K562 (cell line): ENCODE data around the gene EDA. TPM values are rescaled to one million over a fixed set of nuclear protein-coding genes. Genes with fewer than 3 reads are reported as not detected.

ENCODE experiments used
- ATAC-seq: fragments of 200-7000 bp; cut with Tn5 transposase; 3 replicates; pipeline ENCODE4 v1.9.1; 2020; ENCODE audit warnings: moderate library complexity
- BruUV-seq: library from RNA; stranded (reverse); fragments of 400-500 nt; replicated peaks from 2 replicates; lab custom pipeline; 2021; lab: Mats Ljungman, UMichigan
- CTCF ChIA-PET: fragments of 300-600 bp; formaldehyde crosslinking; extraction: SDS; loops from one replicate; lab custom pipeline; 2021; ENCODE audit warnings: low intra/inter-chr PET ratio; lab: Yijun Ruan, JAX
- POLR2A ChIA-PET: fragments of 300-600, 350-650 bp; sonication (Branson Sonifier 250); formaldehyde crosslinking; extraction: SDS; loops from one replicate; lab custom pipeline; 2021; ENCODE audit warnings: antibody characterized with exemption, inconsistent platforms; lab: Yijun Ruan, JAX
- DNase-seq, 4 experiments: peaks; one replicate each; pipeline versions ENCODE4 v3.0.0 to v3.0.0-alpha.2; 2011 to 2018; ENCODE audit warnings: low spot score in 3 of 4, mixed read lengths in 3 of 4; ENCODE audit errors: extremely low read depth in 1 of 4
- FAIRE-seq: peaks from 2 replicates; lab custom pipeline; 2011; peaks lifted over from hg19 to GRCh38; lab: Jason Lieb, UNC
- H2AFZ ChIP-seq: 2 replicates; pipeline ENCODE4 v1.6.0; 2011; ENCODE audit warnings: low read depth, low read length, control low read depth, inconsistent platforms
- H3K27ac ChIP-seq: fragments of 200-600 bp; 3 replicates; pipeline ENCODE4 v1.8.0; 2011; ENCODE audit warnings: low read depth, mild to moderate bottlenecking, control low read depth, inconsistent platforms, low read length, moderate library complexity, mixed read lengths; ENCODE audit errors: extremely low read depth
- H3K27me3 ChIP-seq, 2 experiments: fragments of 300-600 bp in 1 of 2; 2 replicates in 1 of 2; 3 replicates in 1 of 2; pipeline versions ENCODE4 v1.6.0 to v1.8.0; 2011; ENCODE audit warnings: inconsistent platforms in 2 of 2, low read length in 2 of 2, mild to moderate bottlenecking in 1 of 2, mixed read lengths in 1 of 2, moderate library complexity in 1 of 2; ENCODE audit not compliant: control insufficient read depth in 2 of 2, insufficient read depth in 2 of 2
- H3K36me3 ChIP-seq: fragments of 300-600 bp; 3 replicates; pipeline ENCODE4 v1.8.0; 2011; ENCODE audit warnings: mild to moderate bottlenecking, low read length, inconsistent platforms; ENCODE audit not compliant: control insufficient read depth, insufficient read depth
- H3K4me1 ChIP-seq, 2 experiments: fragments of 200-600 bp in 1 of 2; replicated peaks in 1 of 2; 2 replicates in 1 of 2; 3 replicates in 1 of 2; pipeline versions ENCODE4 v1.5.1 to v1.8.0; 2011; ENCODE audit warnings: inconsistent platforms in 2 of 2, low read length in 2 of 2, mild to moderate bottlenecking in 1 of 2, mixed read lengths in 1 of 2, moderate library complexity in 1 of 2; ENCODE audit not compliant: control insufficient read depth in 2 of 2, insufficient read depth in 2 of 2
- H3K4me2 ChIP-seq: 2 replicates; pipeline ENCODE4 v1.6.1; 2011; ENCODE audit warnings: low read length, control low read depth, inconsistent platforms, mixed read lengths; ENCODE audit not compliant: insufficient read depth
- H3K4me3 ChIP-seq: fragments of 200-600 bp; sonication (generic), shearing (Covaris generic); 2 replicates; pipeline ENCODE4 v1.5.1; 2016; ENCODE audit warnings: control low read depth, inconsistent platforms
- H3K79me2 ChIP-seq: fragments of 200-600 bp; 3 replicates; pipeline ENCODE4 v1.8.0; 2011; ENCODE audit warnings: low read length, inconsistent platforms; ENCODE audit not compliant: control insufficient read depth, insufficient read depth
- H3K9ac ChIP-seq, 2 experiments: 2 replicates each; pipeline versions ENCODE4 v1.6.0 to v1.6.1; 2011; ENCODE audit warnings: low read depth in 2 of 2, low read length in 2 of 2, control low read depth in 1 of 2, inconsistent platforms in 1 of 2, mild to moderate bottlenecking in 1 of 2, mixed read lengths in 1 of 2; ENCODE audit not compliant: insufficient read depth in 1 of 2
- H3K9me1 ChIP-seq: one replicate; pipeline ENCODE4 v1.6.0; 2011; ENCODE audit warnings: inconsistent platforms, mild to moderate bottlenecking, low read length, moderate library complexity; ENCODE audit not compliant: control insufficient read depth, insufficient read depth
- H3K9me3 ChIP-seq: replicated peaks from 2 replicates; pipeline ENCODE4 v1.5.1; 2011; ENCODE audit warnings: low read depth, low read length, inconsistent platforms; ENCODE audit not compliant: control insufficient read depth, insufficient read depth
- H4K20me1 ChIP-seq: replicated peaks from 2 replicates; pipeline ENCODE4 v1.6.1; 2011; ENCODE audit warnings: low read length, inconsistent platforms, mixed read lengths; ENCODE audit not compliant: control insufficient read depth, insufficient read depth
- ADNP ChIP-seq: fragments of 200-800 bp; sonication (Bioruptor generic); IDR thresholded peaks from 2 replicates; pipeline ENCODE4 v1.6.1; 2016; ENCODE audit warnings: missing genetic modification characterization, missing compliant biosample characterization
- CTCFL ChIP-seq: IDR thresholded peaks from 2 replicates; pipeline ENCODE4 v1.6.1; 2011; ENCODE audit warnings: borderline replicate concordance, low read depth, mild to moderate bottlenecking, moderate library complexity, low read length; ENCODE audit not compliant: insufficient read depth, poor library complexity, severe bottlenecking
- FOXA3 ChIP-seq, 2 experiments: fragments of 450-650 bp in 1 of 2; sonication (generic) in 1 of 2; formaldehyde crosslinking; IDR thresholded peaks in 1 of 2; conservative IDR thresholded peaks in 1 of 2; 2 replicates each; pipeline versions ENCODE4 v1.4.0 to v1.8.0; 2020 to 2022; ENCODE audit warnings: mild to moderate bottlenecking in 2 of 2, missing genetic modification reagents in 1 of 2
- GMEB1 ChIP-seq: fragments of 250-450 bp; sonication (Bioruptor Pico); IDR thresholded peaks from 2 replicates; pipeline ENCODE4 v1.4.0; 2020; ENCODE audit warnings: mild to moderate bottlenecking
- HNRNPL ChIP-seq: fragments of 200-400 bp; formaldehyde crosslinking; IDR thresholded peaks from 2 replicates; pipeline ENCODE4 v1.6.1; 2017; ENCODE audit warnings: low read depth, mild to moderate bottlenecking, low read length
- L3MBTL2 ChIP-seq: fragments of 450-650 bp; IDR thresholded peaks from 2 replicates; pipeline ENCODE4 v1.6.1; 2016; ENCODE audit warnings: mild to moderate bottlenecking, moderate library complexity
- PRMT5 ChIP-seq: sonication (generic); formaldehyde crosslinking; IDR thresholded peaks from 2 replicates; pipeline ENCODE4 v1.5.0; 2020; ENCODE audit warnings: missing genetic modification reagents
- RCOR1 ChIP-seq, 2 experiments: IDR thresholded peaks; 2 replicates each; pipeline ENCODE4 v1.6.1; 2012; ENCODE audit warnings: low read depth in 2 of 2, low read length in 2 of 2, borderline replicate concordance in 1 of 2, improper control_type of control experiment in 1 of 2
- XRCC5 ChIP-seq: fragments of 200-400 bp; formaldehyde crosslinking; IDR thresholded peaks from 2 replicates; pipeline ENCODE4 v1.6.1; 2017; ENCODE audit warnings: low read depth, mild to moderate bottlenecking, low read length
- YY1 ChIP-seq, 3 experiments: IDR thresholded peaks; 2 replicates each; pipeline ENCODE4 v1.6.1; 2011; ENCODE audit warnings: low read length in 2 of 3, mild to moderate bottlenecking in 2 of 3, moderate library complexity in 2 of 3, borderline replicate concordance in 1 of 3, control low read depth in 1 of 3, low read depth in 1 of 3; ENCODE audit not compliant: insufficient read depth in 3 of 3, insufficient replicate concordance in 2 of 3, control insufficient read depth in 1 of 3, insufficient read length in 1 of 3; ENCODE audit errors: extremely low read depth in 1 of 3
- ZNF449 ChIP-seq: fragments of 250-450 bp; sonication (Bioruptor Pico); IDR thresholded peaks from 2 replicates; pipeline ENCODE4 v1.8.0; 2022; ENCODE audit warnings: moderate library complexity, mild to moderate bottlenecking, inconsistent platforms
- WGBS: fragments of 100-300 bp; shearing (Covaris generic); methylation state at CpG from one replicate; pipeline ENCODE4 v1.1.6; 2016; ENCODE audit warnings: low coverage, mixed read lengths; ENCODE audit not compliant: insufficient coverage; ENCODE audit errors: missing lambda C conversion rate; 5-methylcytosine and 5-hydroxymethylcytosine counted together
- in situ Hi-C: fragments of 300-500 bp; cut with MboI; formaldehyde crosslinking; loops from 4 replicates; pipeline ENCODE4 v1.15.0; 2018; ENCODE audit warnings: inconsistent platforms, mixed read lengths
- intact Hi-C: fragments of 100-400 bp; cut with micrococcal nuclease; formaldehyde crosslinking; loops from 2 replicates; pipeline ENCODE4 v1.14.2; 2022
- polyA plus RNA-seq, 8 experiments: library from polyadenylated mRNA; depleted of rRNA in 4 of 8; stranded (reverse) in 5 of 8; unstranded in 3 of 8; fragments of >200 nt; fragmentation: Nextera tagmentation in 2 of 8; fragmentation: Illumina TruSeq in 1 of 8; extraction: Ambion mirVana in 2 of 8; extraction: Trizol in 1 of 8; gene quantifications; 2 replicates each; pipeline versions ENCODE4 v1.2.1 to v1.2.3, GENCODE V29; 2011 to 2014; ENCODE audit warnings: inconsistent platforms in 1 of 8, missing spikeins in 1 of 8
- total RNA-seq, 7 experiments: library from RNA; depleted of rRNA in 6 of 7; stranded (reverse); fragments of >200 nt in 6 of 7; fragmentation: Illumina TruSeq in 2 of 7; extraction: Trizol in 2 of 7; gene quantifications; 2 replicates each; pipeline versions ENCODE4 v1.2.1 to v1.2.3, GENCODE V29; 2011 to 2021; ENCODE audit warnings: low replicate concordance in 1 of 7
- TF ChIP-seq, protein P1 (sequence below), 2 experiments: fragments of 450-650 bp; IDR thresholded peaks; 2 replicates each; pipeline ENCODE4 v1.6.1; 2016

EDA gene
- total and polyA plus RNA-seq, 9 of the 15 experiments (the other 6 are each of a cell fraction or from before 2014, with no cell fraction given) = 0.03 to 0.40 (median 0.07) TPM

GRCh38 chrX:69815519-69815918 is 199.6 kb downstream of the EDA start:
- Histone ChIP-seq H3K4me2 (no peak overlapping the region), H3K79me2 (no peaks in the 10 kb centered on the region), H3K27ac (no peak overlapping the region), H3K4me3 (no peak overlapping the region), H3K4me1 (no peaks in the 10 kb centered on the region), H2AFZ (no peak overlapping the region), H3K36me3 (no peaks in the 10 kb centered on the region), H3K9me3 (no peaks in the 10 kb centered on the region)
- intact Hi-C loops = no loop called here
- 0% methylated on average over 3 of the region's 4 CpGs for WGBS
- no peak for DNase-seq
- POLR2A ChIA-PET = no interaction called here
- TF ChIP-seq FOXA3 (CRISPR knock-in tag; conservative IDR thresholded peaks at IDR 0.05 in 1 of 2, IDR thresholded peaks at IDR 0.05 in 1 of 2) (no peak), RCOR1 (IDR thresholded peaks at IDR 0.05; ENCODE audit: borderline replicate concordance in 1 of 2, low read depth in 2 of 2, low read length in 2 of 2) (no peak), XRCC5 (no peak), YY1 (IDR thresholded peaks at IDR 0.05; ENCODE audit: borderline replicate concordance in 1 of 3, control insufficient read depth in 1 of 3, extremely low read depth in 1 of 3, insufficient read depth in 3 of 3, insufficient read length in 1 of 3, insufficient replicate concordance in 2 of 3, low read depth in 1 of 3, low read length in 2 of 3) (no peak), PRMT5 (CRISPR knock-in tag) (no peak), ADNP (tag) (no peak), GMEB1 (CRISPR knock-in tag) (no peak), CTCFL (no peak), ZNF449 (no peak), HNRNPL (no peak), L3MBTL2 (no peak)
- TF ChIP-seq, protein P1, sequence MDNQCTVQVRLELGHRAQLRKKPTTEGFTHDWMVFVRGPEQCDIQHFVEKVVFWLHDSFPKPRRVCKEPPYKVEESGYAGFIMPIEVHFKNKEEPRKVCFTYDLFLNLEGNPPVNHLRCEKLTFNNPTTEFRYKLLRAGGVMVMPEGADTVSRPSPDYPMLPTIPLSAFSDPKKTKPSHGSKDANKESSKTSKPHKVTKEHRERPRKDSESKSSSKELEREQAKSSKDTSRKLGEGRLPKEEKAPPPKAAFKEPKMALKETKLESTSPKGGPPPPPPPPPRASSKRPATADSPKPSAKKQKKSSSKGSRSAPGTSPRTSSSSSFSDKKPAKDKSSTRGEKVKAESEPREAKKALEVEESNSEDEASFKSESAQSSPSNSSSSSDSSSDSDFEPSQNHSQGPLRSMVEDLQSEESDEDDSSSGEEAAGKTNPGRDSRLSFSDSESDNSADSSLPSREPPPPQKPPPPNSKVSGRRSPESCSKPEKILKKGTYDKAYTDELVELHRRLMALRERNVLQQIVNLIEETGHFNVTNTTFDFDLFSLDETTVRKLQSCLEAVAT (IDR thresholded peaks at IDR 0.05) = no peak
- TF ChIP-seq, all 486 proteins: peak for 0
- BruUV-seq = no TSS peak
- in situ Hi-C loops = no loop called here
- Histone ChIP-seq H3K27me3 (no peaks in the 10 kb centered on the region), H3K9ac (no peak overlapping the region), H3K9me1 (no peaks in the 10 kb centered on the region), H4K20me1 (no peaks in the 10 kb centered on the region)
- no peak for ATAC-seq
- CTCF ChIA-PET = no interaction called here
- no peak for FAIRE-seq
